Measurements from ENCODE around the gene FBXL20. TPM values are rescaled to one million over a fixed set of nuclear protein-coding genes. Genes with fewer than 3 reads are reported as not detected.
A peak's percentile ranks its signal among the peaks of the same experiment; 100 is the strongest.

Gene FBXL20
- polyA plus RNA-seq, 1 experiment = 5.7 TPM

DNA sequence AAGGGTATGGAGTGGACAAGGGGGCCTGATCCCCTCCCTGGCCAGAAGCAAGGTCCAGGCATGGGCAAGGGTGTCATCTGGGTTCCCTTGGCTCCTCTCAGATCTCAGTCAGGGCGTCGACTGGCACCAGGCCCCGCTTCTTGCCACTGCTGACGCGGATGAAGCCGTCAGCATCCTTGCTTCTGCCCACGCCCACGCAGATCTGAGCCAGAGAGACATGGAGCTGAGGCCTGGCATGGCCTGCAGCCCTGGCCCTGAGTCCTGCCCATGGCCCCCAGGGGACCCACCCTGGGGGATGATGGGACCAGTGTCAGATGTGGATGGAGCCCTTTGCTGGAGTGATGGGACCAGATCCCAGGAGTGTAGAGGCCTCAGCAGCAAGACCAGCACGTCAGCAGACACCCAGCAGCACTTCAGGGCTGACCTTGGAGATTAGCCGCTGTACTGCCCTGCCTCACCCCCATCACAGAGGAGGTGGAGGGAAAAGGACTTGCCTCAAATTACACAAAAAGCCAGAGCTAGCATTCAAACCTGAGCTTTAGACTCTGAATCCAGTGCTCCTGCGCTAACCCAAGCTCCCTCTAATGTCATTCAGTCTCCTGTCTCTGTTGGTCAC lies 189.1 kb downstream of the FBXL20 start:
- TF ChIP-seq, protein P1, sequence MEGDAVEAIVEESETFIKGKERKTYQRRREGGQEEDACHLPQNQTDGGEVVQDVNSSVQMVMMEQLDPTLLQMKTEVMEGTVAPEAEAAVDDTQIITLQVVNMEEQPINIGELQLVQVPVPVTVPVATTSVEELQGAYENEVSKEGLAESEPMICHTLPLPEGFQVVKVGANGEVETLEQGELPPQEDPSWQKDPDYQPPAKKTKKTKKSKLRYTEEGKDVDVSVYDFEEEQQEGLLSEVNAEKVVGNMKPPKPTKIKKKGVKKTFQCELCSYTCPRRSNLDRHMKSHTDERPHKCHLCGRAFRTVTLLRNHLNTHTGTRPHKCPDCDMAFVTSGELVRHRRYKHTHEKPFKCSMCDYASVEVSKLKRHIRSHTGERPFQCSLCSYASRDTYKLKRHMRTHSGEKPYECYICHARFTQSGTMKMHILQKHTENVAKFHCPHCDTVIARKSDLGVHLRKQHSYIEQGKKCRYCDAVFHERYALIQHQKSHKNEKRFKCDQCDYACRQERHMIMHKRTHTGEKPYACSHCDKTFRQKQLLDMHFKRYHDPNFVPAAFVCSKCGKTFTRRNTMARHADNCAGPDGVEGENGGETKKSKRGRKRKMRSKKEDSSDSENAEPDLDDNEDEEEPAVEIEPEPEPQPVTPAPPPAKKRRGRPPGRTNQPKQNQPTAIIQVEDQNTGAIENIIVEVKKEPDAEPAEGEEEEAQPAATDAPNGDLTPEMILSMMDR (IDR thresholded peaks at IDR 0.05; ENCODE audit: low read depth, low read length) = no peak
- POLR2A ChIA-PET = interaction anchor here (0.6 kb wide), 1 partner anchor 12 kb away, joined by 7 read pairs; the partner anchor contains the start of gene RPL19
- Histone ChIP-seq H3K9me3 (ENCODE audit: control insufficient read depth, insufficient read depth, low read length) (no peaks in the 10 kb centered on the region), H3K27ac (ENCODE audit: low read depth, low read length) (no peak overlapping the region), H3K4me3 (ENCODE audit: low read depth, low read length) (no peak overlapping the region), H3K27me3 (ENCODE audit: control insufficient read depth, insufficient read depth, low read length) (peaks cover 16% of the 10 kb centered on the region)
- DNase-seq (ENCODE audit: low read depth, low spot score) = no peak
- CTCF ChIA-PET = no interaction called here

DNA sequence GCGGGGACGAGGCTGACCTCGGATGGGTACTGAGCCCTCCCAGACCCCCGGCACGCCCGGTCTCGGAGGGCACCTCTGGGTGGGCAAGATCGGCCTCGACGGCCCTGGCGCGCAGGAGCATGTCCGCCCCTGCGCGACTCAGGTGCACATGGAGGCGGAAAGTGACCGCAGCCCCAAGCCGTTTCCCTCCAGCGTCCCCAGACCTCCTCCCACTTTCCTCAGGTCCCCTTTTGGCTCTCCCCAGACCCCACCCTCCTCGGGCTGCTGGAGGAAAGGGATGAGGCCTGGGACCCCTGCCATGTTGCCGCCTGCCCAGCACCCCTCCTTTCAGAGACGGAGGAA lies 191.4 kb downstream of the FBXL20 start:
- H3K4me3 ChIP-seq (ENCODE audit: low read depth, low read length) = peak overlapping the region; percentile 56
- H3K9me3 ChIP-seq (ENCODE audit: control insufficient read depth, insufficient read depth, low read length) = no peaks in the 10 kb centered on the region
- no peak for DNase-seq (ENCODE audit: low read depth, low spot score)
- H3K27ac ChIP-seq (ENCODE audit: low read depth, low read length) = no peak overlapping the region
- TF ChIP-seq, protein P1 (IDR thresholded peaks at IDR 0.05; ENCODE audit: low read depth, low read length) = no peak
- H3K27me3 ChIP-seq (ENCODE audit: control insufficient read depth, insufficient read depth, low read length) = peaks cover 2% of the 10 kb centered on the region
- ChIA-PET POLR2A (interaction anchor here (1.4 kb wide), 1 partner anchor 10 kb away, joined by 17 read pairs; the partner anchor contains the start of gene RPL19), CTCF (interaction anchor here (1.0 to 2.5 kb wide), 3 partner anchors 25 to 46 kb away, joined by 3 to 23 read pairs (median 4); no protein-coding TSS in a partner anchor)

DNA sequence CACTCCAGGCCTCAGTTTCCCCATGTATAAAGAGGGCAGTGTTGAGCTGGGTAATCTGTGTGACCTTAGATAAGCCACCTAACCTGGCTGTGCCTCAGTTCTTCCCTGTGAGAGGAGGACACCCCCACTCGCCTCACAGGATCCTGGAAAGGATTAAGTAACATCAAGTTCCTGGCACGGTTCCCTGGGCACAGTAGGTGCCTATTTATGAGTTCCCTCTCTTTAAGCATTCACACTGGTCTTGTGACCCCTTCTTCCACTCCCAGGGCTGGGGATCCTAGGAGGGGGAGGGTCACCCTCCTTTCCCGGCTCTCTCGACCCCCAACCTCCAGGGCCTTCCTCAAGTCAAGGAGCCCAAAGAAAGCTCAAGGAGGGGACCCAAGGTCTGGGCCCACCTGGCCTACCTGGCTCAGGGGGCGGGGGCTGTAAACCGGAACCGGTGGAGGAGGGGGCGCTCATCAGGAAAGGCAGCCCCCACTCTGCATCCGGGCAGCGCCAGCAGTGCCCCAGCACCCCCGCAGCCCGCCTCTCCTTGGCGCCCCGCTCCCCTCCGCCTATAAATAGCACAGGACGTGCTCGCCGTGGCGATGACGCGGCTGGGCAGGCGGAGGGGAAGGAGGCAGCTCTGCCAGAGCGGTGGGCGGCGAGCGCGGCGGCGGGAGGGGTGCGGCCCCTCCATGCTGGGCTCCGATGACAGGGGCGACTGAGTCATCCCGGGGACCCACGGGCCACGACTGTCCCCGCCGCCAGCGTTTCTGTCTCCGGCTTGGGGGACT lies 191.9 kb downstream of the FBXL20 start:
- CTCF ChIA-PET = interaction anchor here (1.0 to 2.5 kb wide), 5 partner anchors 22 to 56 kb away, joined by 3 to 23 read pairs (median 4); no protein-coding TSS in a partner anchor
- Histone ChIP-seq H3K27me3 (ENCODE audit: control insufficient read depth, insufficient read depth, low read length) (peaks cover under 1% of the 10 kb centered on the region), H3K4me3 (ENCODE audit: low read depth, low read length) (peak overlapping the region; percentile 56), H3K9me3 (ENCODE audit: control insufficient read depth, insufficient read depth, low read length) (no peaks in the 10 kb centered on the region), H3K27ac (ENCODE audit: low read depth, low read length) (peak overlapping the region; percentile 11)
- DNase-seq (ENCODE audit: low read depth, low spot score) = no peak
- POLR2A ChIA-PET = interaction anchor here (1.4 kb wide), 2 partner anchors 10 to 35 kb away, joined by 5 to 17 read pairs; partner anchors contain the start of gene RPL19
- TF ChIP-seq, protein P1 (IDR thresholded peaks at IDR 0.05; ENCODE audit: low read depth, low read length) = no peak

DNA sequence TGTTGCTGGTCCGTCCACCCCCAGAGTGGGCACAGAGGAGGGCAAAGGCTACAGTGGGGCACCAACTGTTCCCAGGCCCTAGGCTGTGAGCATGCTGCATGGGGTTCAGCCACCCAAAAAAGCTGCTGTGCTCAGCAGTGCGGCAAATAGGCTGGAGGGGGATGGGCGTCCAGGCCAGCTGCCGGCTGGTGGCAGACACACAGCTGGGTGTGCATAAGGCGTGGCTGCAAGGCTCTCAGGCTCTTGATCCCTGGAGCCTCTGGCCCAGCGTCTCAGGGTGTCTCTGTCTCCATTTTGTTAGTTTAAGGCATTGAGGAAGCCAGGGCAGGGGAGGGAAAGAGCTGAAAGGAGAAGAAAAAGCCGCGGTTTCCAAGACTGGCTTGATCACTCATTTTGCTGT lies 192.5 kb downstream of the FBXL20 start:
- H3K27ac ChIP-seq (ENCODE audit: low read depth, low read length) = peak overlapping the region; percentile 11
- DNase-seq (ENCODE audit: low read depth, low spot score) = no peak
- ChIA-PET POLR2A (interaction anchor here (1.4 kb wide), 2 partner anchors 9 to 36 kb away, joined by 5 to 17 read pairs; partner anchors contain the start of gene RPL19), CTCF (interaction anchor here (1.0 to 2.5 kb wide), 5 partner anchors 23 to 55 kb away, joined by 3 to 23 read pairs (median 4); no protein-coding TSS in a partner anchor)
- TF ChIP-seq, protein P1 (IDR thresholded peaks at IDR 0.05; ENCODE audit: low read depth, low read length) = no peak
- no peaks in the 10 kb centered on the region for H3K9me3 ChIP-seq (ENCODE audit: control insufficient read depth, insufficient read depth, low read length)
- H3K27me3 ChIP-seq (ENCODE audit: control insufficient read depth, insufficient read depth, low read length) = no peaks in the 10 kb centered on the region
- H3K4me3 ChIP-seq (ENCODE audit: low read depth, low read length) = no peak overlapping the region

Measured in AG04450 (cell line).